ENCODE results near the gene VWA8. TPM values are rescaled to one million over a fixed set of nuclear protein-coding genes. Genes with fewer than 3 reads are reported as not detected.
A peak's percentile ranks its signal among the peaks of the same experiment; 100 is the strongest.

The VWA8 gene
- total RNA-seq, 1 experiment from 2014 or later: 22.6 TPM

DNA sequence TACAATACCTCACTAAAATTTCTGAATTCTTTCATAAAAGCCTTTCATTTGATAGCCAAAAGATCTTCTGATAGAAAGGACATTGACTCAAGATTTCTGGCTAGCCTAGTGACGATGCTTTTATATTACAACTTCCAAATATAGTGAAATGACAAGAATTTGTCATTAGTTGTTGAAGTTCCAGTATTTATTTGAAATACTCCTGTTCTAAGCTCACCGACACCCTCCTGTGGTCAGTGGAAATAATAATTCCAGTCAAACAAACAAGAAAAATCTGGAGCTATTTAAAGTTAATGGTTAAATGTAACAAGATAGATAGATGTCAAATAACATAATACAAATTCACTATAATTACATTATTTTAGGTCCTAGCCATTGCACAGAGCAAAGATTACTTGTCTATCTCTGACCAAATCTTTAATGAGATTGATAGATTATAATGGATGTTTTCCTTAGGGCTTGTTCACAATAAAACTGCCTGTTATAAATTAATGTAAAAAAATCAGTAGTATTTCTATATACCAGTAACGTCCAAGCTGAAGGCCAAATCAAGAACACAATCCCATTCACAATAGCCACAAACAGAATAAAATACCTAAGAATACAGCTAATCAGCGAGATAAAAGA lies 308.1 kb downstream of the VWA8 start:
- no TSS peak for BruUV-seq (replicated peaks)
- no peaks in the 10 kb centered on the region for H3K9me3 ChIP-seq (ENCODE audit: control insufficient read depth in 1 of 2, insufficient read depth in 1 of 2, low read depth in 1 of 2, low read length in 2 of 2)
- no peaks in the 10 kb centered on the region for H3K36me3 ChIP-seq (ENCODE audit: control insufficient read depth in 1 of 2, insufficient read depth in 2 of 2, low read length in 2 of 2)
- TF ChIP-seq SRF (IDR thresholded peaks at IDR 0.05; ENCODE audit: low read depth): no peak
- no peak for TF ChIP-seq SP1 (IDR thresholded peaks at IDR 0.05; ENCODE audit: low read depth)
- no peak for TF ChIP-seq JUND (IDR thresholded peaks at IDR 0.05)
- no peak for TF ChIP-seq CEBPB (IDR thresholded peaks at IDR 0.05; ENCODE audit: low read depth)
- TF ChIP-seq ELF1 (IDR thresholded peaks at IDR 0.05; ENCODE audit: borderline replicate concordance, low read depth): no peak
- TF ChIP-seq, protein P1, sequence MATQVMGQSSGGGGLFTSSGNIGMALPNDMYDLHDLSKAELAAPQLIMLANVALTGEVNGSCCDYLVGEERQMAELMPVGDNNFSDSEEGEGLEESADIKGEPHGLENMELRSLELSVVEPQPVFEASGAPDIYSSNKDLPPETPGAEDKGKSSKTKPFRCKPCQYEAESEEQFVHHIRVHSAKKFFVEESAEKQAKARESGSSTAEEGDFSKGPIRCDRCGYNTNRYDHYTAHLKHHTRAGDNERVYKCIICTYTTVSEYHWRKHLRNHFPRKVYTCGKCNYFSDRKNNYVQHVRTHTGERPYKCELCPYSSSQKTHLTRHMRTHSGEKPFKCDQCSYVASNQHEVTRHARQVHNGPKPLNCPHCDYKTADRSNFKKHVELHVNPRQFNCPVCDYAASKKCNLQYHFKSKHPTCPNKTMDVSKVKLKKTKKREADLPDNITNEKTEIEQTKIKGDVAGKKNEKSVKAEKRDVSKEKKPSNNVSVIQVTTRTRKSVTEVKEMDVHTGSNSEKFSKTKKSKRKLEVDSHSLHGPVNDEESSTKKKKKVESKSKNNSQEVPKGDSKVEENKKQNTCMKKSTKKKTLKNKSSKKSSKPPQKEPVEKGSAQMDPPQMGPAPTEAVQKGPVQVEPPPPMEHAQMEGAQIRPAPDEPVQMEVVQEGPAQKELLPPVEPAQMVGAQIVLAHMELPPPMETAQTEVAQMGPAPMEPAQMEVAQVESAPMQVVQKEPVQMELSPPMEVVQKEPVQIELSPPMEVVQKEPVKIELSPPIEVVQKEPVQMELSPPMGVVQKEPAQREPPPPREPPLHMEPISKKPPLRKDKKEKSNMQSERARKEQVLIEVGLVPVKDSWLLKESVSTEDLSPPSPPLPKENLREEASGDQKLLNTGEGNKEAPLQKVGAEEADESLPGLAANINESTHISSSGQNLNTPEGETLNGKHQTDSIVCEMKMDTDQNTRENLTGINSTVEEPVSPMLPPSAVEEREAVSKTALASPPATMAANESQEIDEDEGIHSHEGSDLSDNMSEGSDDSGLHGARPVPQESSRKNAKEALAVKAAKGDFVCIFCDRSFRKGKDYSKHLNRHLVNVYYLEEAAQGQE (IDR thresholded peaks at IDR 0.05; ENCODE audit: low read depth): no peak
- TF ChIP-seq, protein P2, sequence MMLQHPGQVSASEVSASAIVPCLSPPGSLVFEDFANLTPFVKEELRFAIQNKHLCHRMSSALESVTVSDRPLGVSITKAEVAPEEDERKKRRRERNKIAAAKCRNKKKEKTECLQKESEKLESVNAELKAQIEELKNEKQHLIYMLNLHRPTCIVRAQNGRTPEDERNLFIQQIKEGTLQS (IDR thresholded peaks at IDR 0.05): no peak
- TF ChIP-seq, protein P3, sequence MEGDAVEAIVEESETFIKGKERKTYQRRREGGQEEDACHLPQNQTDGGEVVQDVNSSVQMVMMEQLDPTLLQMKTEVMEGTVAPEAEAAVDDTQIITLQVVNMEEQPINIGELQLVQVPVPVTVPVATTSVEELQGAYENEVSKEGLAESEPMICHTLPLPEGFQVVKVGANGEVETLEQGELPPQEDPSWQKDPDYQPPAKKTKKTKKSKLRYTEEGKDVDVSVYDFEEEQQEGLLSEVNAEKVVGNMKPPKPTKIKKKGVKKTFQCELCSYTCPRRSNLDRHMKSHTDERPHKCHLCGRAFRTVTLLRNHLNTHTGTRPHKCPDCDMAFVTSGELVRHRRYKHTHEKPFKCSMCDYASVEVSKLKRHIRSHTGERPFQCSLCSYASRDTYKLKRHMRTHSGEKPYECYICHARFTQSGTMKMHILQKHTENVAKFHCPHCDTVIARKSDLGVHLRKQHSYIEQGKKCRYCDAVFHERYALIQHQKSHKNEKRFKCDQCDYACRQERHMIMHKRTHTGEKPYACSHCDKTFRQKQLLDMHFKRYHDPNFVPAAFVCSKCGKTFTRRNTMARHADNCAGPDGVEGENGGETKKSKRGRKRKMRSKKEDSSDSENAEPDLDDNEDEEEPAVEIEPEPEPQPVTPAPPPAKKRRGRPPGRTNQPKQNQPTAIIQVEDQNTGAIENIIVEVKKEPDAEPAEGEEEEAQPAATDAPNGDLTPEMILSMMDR (IDR thresholded peaks at IDR 0.05 in 2 of 3, conservative IDR thresholded peaks at IDR 0.05 in 1 of 3; ENCODE audit: borderline replicate concordance in 1 of 3, insufficient read depth in 1 of 3, low read depth in 2 of 3, low read length in 2 of 3): peak; percentile 27 to 71 (median 66); a peak in 4 of 6 replicates
- peak; percentile 78 for TF ChIP-seq RAD21 (IDR thresholded peaks at IDR 0.05; ENCODE audit: low read depth)
- H3K4me3 ChIP-seq (replicated peaks in 1 of 2; ENCODE audit: low read depth in 1 of 2, low read length in 2 of 2): no peak overlapping the region
- no peaks in the 10 kb centered on the region for H3K9me2 ChIP-seq (ENCODE audit: insufficient read depth)
- ChIA-PET CTCF (interaction anchor here (0.6 to 3.2 kb wide), 15 partner anchors 9 to 598 kb away, joined by 3 to 30 read pairs (median 4); no protein-coding TSS in a partner anchor), POLR2A (interaction anchor here (1.4 kb wide), 1 partner anchor 15 kb away, joined by 7 read pairs; no protein-coding TSS in a partner anchor), RAD21 (ENCODE audit: low non-redundant PET in 1 of 2, low total read pairs in 2 of 2, uncharacterized antibody in 2 of 2, unreplicated experiment in 2 of 2) (interaction anchor here in 1 of 2 experiments (0.8 to 1.1 kb wide), 2 partner anchors 39 to 241 kb away, joined by 3 to 7 read pairs; no protein-coding TSS in a partner anchor)
- no peak for ATAC-seq
- no peak overlapping the region for H2AFZ ChIP-seq (ENCODE audit: low read depth, low read length, poor library complexity, severe bottlenecking)
- H3K4me2 ChIP-seq (ENCODE audit: low read length): no peak overlapping the region
- intact Hi-C loops (cut with micrococcal nuclease): loop anchor here (1.0 to 10.0 kb wide), 5 partner anchors 242 to 591 kb away; partner anchors contain the start of gene WBP4
- no peaks in the 10 kb centered on the region for H3K79me2 ChIP-seq (ENCODE audit: insufficient read depth, low read length)
- H3K27ac ChIP-seq (ENCODE audit: low read depth, low read length): no peak overlapping the region
- no peaks in the 10 kb centered on the region for H4K20me1 ChIP-seq (ENCODE audit: insufficient read depth)
- peaks cover 26 to 30% of the 10 kb centered on the region in 2 experiments for H3K4me1 ChIP-seq (ENCODE audit: control insufficient read depth in 1 of 2, insufficient read depth in 2 of 2, low read length in 2 of 2)
- no peaks in the 10 kb centered on the region for H3K27me3 ChIP-seq (ENCODE audit: insufficient read depth, low read length)
- peak; percentile 23 for DNase-seq (ENCODE audit: low read depth, low spot score)
- H3K9ac ChIP-seq (ENCODE audit: low read length): no peak overlapping the region

Data from HCT116 (cell line).